ENCODE results near the gene TRIM16.
"Not testable (repeated sequence)": the region's sequence is repeated elsewhere in the genome, so short reads cannot be mapped to it uniquely, and the experiment has no call there.

TRIM16 gene

GRCh38 chr17:15613111-15613510 is 71.0 kb downstream of the TRIM16 start:
- not testable (repeated sequence) for DNase-seq

- not testable (repeated sequence) for DNase-seq
Measured at GRCh38 chr17:15592960-15593359, 91.2 kb downstream of the TRIM16 start.

- not testable (repeated sequence) for DNase-seq
Measured at GRCh38 chr17:15591986-15592385, 92.1 kb downstream of the TRIM16 start.

- not testable (repeated sequence) for DNase-seq
Measured at GRCh38 chr17:15590844-15591243, 93.3 kb downstream of the TRIM16 start.

GRCh38 chr17:15589544-15590536 is 94.3 kb downstream of the TRIM16 start:
- not testable (repeated sequence) for DNase-seq

- DNase-seq, result not testable (repeated sequence)
Measured at GRCh38 chr17:15588017-15588416, 96.1 kb downstream of the TRIM16 start.

GRCh38 chr17:15583313-15583712 is 100.8 kb downstream of the TRIM16 start:
- not testable (repeated sequence) for DNase-seq

- DNase-seq, result not testable (repeated sequence)
Measured at GRCh38 chr17:15581462-15581861, 102.6 kb downstream of the TRIM16 start.

Data from hippocampal formation (tissue), 2 donors.